Measurements from ENCODE around the gene IGFL2.
"Not testable (repeated sequence)": the region's sequence is repeated elsewhere in the genome, so short reads cannot be mapped to it uniquely, and the experiment has no call there.

The IGFL2 gene

GRCh38 chr19:46193678-46194077 is 45.6 kb downstream of the IGFL2 start:
- no peaks in the 10 kb centered on the region for H4K20me1 ChIP-seq (ENCODE audit: insufficient read depth, low read length)
- no peak overlapping the region for H3K4me3 ChIP-seq (ENCODE audit: low read depth in 1 of 2, low read length in 2 of 2)
- H3K4me1 ChIP-seq (ENCODE audit: insufficient read depth, low read length): no peaks in the 10 kb centered on the region
- H3K27me3 ChIP-seq (ENCODE audit: insufficient read depth, low read length, poor library complexity): peaks cover 35% of the 10 kb centered on the region
- ATAC-seq (ENCODE audit: insufficient read depth, low read depth) (no peak), DNase-seq (no peak)
- H3K79me2 ChIP-seq (ENCODE audit: insufficient read depth, low read length): no peaks in the 10 kb centered on the region
- H3K9me3 ChIP-seq (ENCODE audit: insufficient read depth, low read length, severe bottlenecking): no peaks in the 10 kb centered on the region
- no peak overlapping the region for H3K4me2 ChIP-seq (ENCODE audit: insufficient read depth, low read length)
- H3K27ac ChIP-seq (ENCODE audit: low read length): no peak overlapping the region
- H3K9ac ChIP-seq (ENCODE audit: low read depth, low read length): no peak overlapping the region
- H2AFZ ChIP-seq (ENCODE audit: low read depth, low read length): no peak overlapping the region
- H3K36me3 ChIP-seq (ENCODE audit: insufficient read depth, low read length): no peaks in the 10 kb centered on the region
- TF ChIP-seq EZH2 (IDR thresholded peaks at IDR 0.05; ENCODE audit: borderline replicate concordance, low read depth, low read length, severe bottlenecking): no peak

GRCh38 chr19:46195104-46195503 is 47.1 kb downstream of the IGFL2 start:
- no peak for DNase-seq
- no peaks in the 10 kb centered on the region for H4K20me1 ChIP-seq (ENCODE audit: insufficient read depth, low read length)
- no peak overlapping the region for H2AFZ ChIP-seq (ENCODE audit: low read depth, low read length)
- peaks cover 28% of the 10 kb centered on the region for H3K27me3 ChIP-seq (ENCODE audit: insufficient read depth, low read length, poor library complexity)
- H3K9ac ChIP-seq (ENCODE audit: low read depth, low read length): no peak overlapping the region
- H3K36me3 ChIP-seq (ENCODE audit: insufficient read depth, low read length): no peaks in the 10 kb centered on the region
- H3K9me3 ChIP-seq (ENCODE audit: insufficient read depth, low read length, severe bottlenecking): no peaks in the 10 kb centered on the region
- no peak for ATAC-seq (ENCODE audit: insufficient read depth, low read depth)
- no peak overlapping the region for H3K4me2 ChIP-seq (ENCODE audit: insufficient read depth, low read length)
- H3K79me2 ChIP-seq (ENCODE audit: insufficient read depth, low read length): no peaks in the 10 kb centered on the region
- H3K4me3 ChIP-seq (ENCODE audit: low read depth in 1 of 2, low read length in 2 of 2): no peak overlapping the region
- no peak overlapping the region for H3K27ac ChIP-seq (ENCODE audit: low read length)
- H3K4me1 ChIP-seq (ENCODE audit: insufficient read depth, low read length): no peaks in the 10 kb centered on the region
- TF ChIP-seq EZH2 (IDR thresholded peaks at IDR 0.05; ENCODE audit: borderline replicate concordance, low read depth, low read length, severe bottlenecking): no peak
- no peak for TF ChIP-seq CTCF (IDR thresholded peaks at IDR 0.05; ENCODE audit: borderline replicate concordance, extremely low read depth, low read length, poor library complexity, severe bottlenecking)

- not testable (repeated sequence) for H3K27ac ChIP-seq (ENCODE audit: low read length); H3K4me3 ChIP-seq (ENCODE audit: low read depth in 1 of 2, low read length in 2 of 2); H3K79me2 ChIP-seq (ENCODE audit: insufficient read depth, low read length); H3K9ac ChIP-seq (ENCODE audit: low read depth, low read length); H2AFZ ChIP-seq (ENCODE audit: low read depth, low read length); H4K20me1 ChIP-seq (ENCODE audit: insufficient read depth, low read length); ATAC-seq (ENCODE audit: insufficient read depth, low read depth); H3K9me3 ChIP-seq (ENCODE audit: insufficient read depth, low read length, severe bottlenecking); DNase-seq; H3K4me1 ChIP-seq (ENCODE audit: insufficient read depth, low read length); H3K36me3 ChIP-seq (ENCODE audit: insufficient read depth, low read length); H3K4me2 ChIP-seq (ENCODE audit: insufficient read depth, low read length)
- peaks cover 20% of the 10 kb centered on the region for H3K27me3 ChIP-seq (ENCODE audit: insufficient read depth, low read length, poor library complexity)
Observed at GRCh38 chr19:46195919-46196318, 47.9 kb downstream of the IGFL2 start.

GRCh38 chr19:46196410-46197124 is 48.5 kb downstream of the IGFL2 start:
- Histone ChIP-seq H3K79me2 (ENCODE audit: insufficient read depth, low read length) (no peaks in the 10 kb centered on the region), H3K27me3 (ENCODE audit: insufficient read depth, low read length, poor library complexity) (peaks cover 15% of the 10 kb centered on the region), H4K20me1 (ENCODE audit: insufficient read depth, low read length) (no peaks in the 10 kb centered on the region), H3K9ac (ENCODE audit: low read depth, low read length) (no peak overlapping the region), H3K4me1 (ENCODE audit: insufficient read depth, low read length) (no peaks in the 10 kb centered on the region), H3K36me3 (ENCODE audit: insufficient read depth, low read length) (no peaks in the 10 kb centered on the region), H2AFZ (ENCODE audit: low read depth, low read length) (no peak overlapping the region), H3K4me3 (ENCODE audit: low read depth in 1 of 2, low read length in 2 of 2) (no peak overlapping the region), H3K4me2 (ENCODE audit: insufficient read depth, low read length) (no peak overlapping the region), H3K27ac (ENCODE audit: low read length) (no peak overlapping the region), H3K9me3 (ENCODE audit: insufficient read depth, low read length, severe bottlenecking) (no peaks in the 10 kb centered on the region)
- DNase-seq: no peak
- ATAC-seq (ENCODE audit: insufficient read depth, low read depth): no peak
- TF ChIP-seq CTCF (IDR thresholded peaks at IDR 0.05; ENCODE audit: borderline replicate concordance, extremely low read depth, low read length, poor library complexity, severe bottlenecking) (no peak), EZH2 (IDR thresholded peaks at IDR 0.05; ENCODE audit: borderline replicate concordance, low read depth, low read length, severe bottlenecking) (no peak)

Measured in DND-41 (cell line).